GM04504 (cell line): ENCODE results near the gene CFLAR.
"Not testable (repeated sequence)": the region's sequence is repeated elsewhere in the genome, so short reads cannot be mapped to it uniquely, and the experiment has no call there.

Experiments
- DNase-seq: peaks from one replicate; pipeline ENCODE4 v3.0.0-alpha.2; 2012; ENCODE audit warnings: low read depth

CFLAR gene

DNA sequence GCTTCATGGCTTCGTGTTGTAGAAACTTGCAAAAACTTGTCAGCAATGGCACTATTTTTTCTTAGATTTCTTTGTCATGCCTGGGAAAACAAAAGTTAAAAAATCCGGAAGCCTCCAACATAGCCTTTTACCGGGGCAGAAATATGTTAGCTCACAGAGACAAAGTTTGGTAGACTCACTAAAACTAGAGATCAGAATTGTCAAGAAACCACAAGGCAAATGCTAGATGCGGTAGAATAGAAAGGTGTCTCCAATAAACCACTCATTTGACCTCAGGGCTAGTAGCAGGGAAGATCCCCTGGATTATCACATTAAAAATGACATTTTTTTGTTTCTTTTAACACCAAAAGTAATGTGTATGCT, 67.4 kb downstream of the CFLAR start:
- DNase-seq, result no peak

DNA sequence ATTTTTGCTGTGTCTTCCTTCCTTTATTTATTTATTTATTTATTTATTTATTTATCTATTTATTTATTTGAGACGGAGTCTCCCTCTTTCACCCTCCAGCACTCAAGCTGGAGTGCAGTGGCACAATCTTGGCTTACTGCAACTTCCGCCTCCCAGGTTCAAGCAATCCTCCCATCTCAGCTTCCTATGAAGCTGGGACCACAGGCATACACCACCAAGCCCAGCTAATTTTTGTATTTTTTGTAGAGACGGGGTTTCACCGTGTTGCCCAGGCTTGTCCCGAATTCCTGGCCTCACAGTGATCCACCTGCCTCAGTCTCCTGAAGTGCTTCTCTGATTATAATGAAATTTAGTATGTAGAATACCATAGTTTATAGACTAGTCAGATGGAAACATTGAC, 67.9 kb downstream of the CFLAR start:
- not testable (repeated sequence) for DNase-seq

DNA sequence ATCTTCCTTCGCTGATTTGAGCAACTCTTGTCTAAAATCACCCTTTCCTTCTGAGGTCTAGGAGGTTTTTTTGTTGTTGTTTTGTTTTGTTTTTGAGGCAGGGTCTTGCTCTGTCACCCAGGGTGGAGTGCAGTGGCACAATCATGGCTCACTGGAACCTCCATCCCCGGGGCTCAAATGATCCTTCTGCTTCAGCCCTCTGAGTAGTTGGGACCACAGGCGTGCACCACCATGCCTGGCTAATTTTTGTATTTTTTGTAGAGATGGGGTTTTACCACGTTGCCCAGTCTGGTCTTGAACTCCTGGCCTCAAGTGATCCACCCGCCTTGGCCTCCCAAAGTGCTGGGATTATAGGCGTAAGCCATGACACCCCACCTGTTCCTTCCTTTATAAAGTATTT, 68.3 kb downstream of the CFLAR start:
- DNase-seq, result not testable (repeated sequence)

DNA sequence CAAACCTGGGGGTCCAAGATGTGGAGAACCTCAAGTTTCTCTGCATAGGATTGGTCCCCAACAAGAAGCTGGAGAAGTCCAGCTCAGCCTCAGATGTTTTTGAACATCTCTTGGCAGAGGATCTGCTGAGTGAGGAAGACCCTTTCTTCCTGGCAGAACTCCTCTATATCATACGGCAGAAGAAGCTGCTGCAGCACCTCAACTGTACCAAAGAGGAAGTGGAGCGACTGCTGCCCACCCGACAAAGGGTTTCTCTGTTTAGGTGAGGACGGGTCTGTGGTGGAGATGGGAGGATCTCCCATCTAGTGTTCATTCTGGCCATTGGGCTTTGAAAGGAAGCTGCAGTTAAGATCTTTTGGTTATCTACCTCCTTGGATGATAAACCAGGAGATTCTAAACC, 69.9 kb downstream of the CFLAR start:
- DNase-seq, result no peak

DNA sequence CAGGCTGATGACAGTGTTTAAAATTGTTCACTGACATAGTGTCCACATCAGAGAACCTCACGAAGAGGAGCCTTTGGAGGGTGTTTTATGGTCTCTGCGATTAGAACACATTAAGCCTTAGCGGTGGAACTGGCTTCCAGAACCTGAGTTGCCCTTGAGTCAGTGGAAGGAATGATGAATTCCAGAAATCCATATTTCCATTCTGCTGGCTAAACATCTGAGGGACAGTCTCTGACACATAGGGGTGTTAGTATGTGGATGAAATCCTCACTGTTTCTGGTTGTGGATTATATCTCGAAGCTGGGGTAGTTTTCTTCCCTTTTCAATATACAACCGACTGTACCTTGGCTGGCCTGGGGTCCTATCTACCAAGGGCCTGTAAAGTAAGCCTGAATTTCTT, 71.0 kb downstream of the CFLAR start:
- no peak for DNase-seq

DNA sequence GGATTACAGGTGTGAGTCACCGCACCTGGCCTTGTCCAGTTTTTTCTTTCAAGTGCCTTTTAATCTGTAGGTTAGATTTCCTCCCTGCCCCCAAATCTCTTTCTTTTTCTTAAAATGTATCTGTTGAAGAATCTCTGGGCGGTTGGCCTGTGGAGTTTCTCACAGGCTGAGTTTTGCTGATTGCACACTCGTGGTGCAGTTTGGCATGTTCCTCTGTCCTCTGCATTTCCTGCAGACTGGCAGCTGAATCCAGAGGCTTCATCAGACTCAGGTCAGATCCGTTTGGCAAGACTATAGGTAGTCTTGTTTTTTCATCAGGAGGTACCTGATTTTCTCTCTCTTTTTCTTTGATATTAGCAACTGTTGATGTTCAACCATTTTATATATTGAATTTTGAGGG, 72.5 kb downstream of the CFLAR start:
- no peak for DNase-seq

DNA sequence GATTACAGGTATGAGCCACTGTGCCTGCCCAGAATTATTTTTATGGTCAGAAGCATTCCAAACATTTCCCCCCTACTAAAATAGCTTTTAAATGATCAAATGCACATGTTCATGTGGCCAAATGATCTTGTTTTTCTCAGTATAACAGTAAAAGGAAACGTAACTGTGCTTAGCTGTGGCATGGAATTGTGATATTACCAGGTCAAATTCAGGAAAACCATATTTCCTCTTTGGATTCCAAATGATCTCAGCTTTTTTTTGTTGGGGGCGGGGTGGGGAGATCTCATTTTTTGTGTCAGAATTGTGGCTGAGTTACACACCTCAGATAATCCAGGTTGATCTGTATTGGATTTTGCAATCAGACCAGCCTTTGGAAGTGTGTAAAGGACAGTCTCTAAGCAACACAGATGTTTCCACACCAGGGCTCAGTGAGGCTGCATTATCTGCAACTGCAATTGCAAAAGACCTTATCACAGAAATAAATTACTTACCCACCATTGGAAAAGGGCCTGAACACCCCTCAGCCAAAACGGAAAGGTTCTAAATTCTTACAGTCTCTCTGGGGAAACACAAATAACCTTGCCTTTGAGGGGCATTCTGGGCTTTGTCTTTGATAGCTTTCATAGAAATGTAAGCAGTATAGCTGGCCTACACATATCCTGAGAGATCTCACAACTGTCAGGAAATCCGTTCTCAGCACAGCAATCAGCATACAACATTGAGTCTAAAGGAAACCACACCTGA, 75.3 kb downstream of the CFLAR start:
- no peak for DNase-seq

DNA sequence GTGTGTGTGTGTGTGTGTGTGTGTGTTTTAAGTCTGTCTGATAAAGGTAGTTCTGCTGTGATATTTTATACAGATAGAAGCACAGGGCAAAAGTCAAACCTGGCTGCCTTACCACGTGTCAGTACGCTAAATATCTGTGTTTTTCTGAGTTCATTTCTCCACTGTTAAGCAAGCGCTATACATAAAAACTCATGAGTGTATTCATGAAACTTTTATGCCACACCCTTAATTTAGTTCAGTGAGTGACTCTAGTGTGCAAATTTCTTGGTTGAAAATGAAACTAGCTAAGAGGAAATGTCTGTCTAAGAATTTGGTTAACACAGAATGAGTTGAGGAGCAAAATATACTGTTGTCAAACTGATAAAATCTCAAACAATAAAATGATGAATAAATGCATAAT, 78.1 kb downstream of the CFLAR start:
- no peak for DNase-seq

DNA sequence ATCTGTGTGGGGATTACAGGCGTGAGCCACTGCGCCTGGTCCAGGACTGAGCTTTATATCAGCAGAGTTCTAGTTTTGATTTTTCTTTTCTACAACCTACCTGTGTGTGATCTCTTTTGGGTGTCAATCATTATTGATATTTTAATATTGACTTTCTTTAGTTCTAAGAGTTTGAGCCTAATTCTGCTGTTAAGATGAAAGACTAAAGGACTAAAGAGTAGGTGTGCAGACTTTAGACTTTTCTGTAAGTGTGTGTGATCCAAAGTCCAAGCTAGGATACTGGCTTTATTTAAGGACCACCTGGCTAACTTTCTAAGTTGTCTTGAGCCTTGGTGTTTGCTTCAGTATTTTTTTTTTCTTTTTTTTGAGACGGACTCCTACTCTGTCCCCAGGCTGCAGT, 79.4 kb downstream of the CFLAR start:
- no peak for DNase-seq

DNA sequence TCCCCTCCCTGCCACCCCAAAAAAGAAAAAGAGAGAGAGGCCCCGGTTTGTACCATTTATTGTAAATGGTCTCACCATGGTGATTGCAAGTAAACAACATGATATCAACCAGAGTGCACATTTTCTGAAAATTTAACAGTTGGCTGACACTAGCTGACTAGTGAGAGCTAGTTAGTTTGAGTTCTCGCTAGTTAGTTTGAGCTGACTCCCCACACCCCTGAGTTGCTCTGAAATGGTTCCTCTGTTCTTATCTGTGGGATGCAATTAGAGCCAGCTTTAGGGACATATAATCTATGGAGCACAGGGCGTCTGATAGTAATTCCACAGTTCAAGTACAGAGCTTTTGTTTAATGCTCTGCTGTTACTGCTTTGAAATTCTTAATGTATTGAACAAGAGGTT, 80.0 kb downstream of the CFLAR start:
- no peak for DNase-seq

DNA sequence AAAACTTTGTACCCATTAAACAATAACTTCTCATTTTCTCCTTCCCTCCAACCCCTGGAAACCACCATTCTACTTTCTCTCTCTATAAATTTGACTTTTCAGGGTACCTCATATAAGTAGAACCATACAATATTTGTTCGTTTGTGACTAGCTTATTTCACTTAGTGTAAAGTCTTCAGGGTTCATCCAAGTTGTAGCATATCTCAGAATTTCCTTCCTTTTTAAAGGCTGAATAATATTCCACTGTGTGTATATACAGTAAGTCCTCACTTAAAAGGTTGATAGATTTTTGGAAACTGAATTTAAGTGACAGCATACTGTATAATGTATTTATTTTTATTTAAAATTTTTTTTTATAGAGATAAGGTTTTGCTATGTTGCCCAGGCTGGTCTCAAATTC, 80.8 kb downstream of the CFLAR start:
- DNase-seq, result no peak

DNA sequence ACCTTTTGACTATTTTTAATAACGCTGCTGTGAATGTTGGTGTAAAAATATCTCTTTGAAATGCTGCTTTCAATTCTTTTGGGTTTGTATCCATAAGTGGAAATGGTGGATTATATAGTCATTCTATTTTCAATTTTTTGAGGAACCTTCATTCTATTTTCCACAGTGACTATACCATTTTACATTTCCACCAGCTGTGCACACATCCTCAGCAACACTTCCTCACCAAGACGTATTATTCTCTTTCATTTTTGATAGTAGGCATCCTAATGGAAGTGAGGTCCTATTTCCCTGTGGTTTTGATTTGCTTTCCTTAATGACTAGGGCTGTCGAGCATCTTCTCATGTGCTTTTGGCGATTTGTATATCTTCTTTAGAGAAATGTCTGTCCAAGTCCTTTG, 81.8 kb downstream of the CFLAR start:
- DNase-seq, result no peak

DNA sequence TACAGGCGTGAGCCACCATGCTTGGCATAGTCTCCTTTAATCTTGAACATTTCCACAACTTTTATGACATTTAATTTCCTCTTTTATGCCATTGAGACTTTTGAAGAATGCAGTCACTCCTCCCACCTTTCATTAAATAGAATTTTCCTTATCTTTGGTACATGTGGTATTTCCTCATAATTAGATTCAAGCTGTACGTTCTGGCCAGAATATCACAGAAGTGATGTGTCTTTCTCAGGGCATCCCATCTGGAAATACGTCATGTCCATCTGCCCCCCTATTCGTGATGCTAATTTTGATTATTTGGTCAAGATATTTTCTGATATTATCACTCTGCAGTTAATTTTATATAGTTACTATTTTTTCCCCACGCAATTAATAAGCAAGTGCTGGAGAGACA, 83.9 kb downstream of the CFLAR start:
- no peak for DNase-seq

DNA sequence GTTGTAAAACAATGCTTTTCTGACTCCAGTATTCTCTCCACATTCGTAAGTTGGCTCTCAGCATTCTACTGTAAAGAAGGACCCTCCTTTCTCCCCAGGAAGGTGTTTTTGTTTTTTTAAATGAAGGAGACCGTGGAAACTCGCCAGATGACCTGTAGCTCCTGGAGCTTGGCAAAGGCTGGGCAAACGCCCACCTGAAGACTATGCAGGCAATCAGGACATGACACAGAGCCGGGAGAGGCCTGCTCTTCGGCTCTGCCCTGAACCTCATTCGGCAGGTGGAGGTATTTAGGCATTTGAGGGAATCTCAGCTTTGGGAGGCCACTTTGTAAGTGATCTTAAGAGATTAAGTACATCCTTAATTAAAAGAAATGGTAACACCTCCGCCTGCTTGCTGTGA, 84.4 kb downstream of the CFLAR start:
- DNase-seq, result no peak

DNA sequence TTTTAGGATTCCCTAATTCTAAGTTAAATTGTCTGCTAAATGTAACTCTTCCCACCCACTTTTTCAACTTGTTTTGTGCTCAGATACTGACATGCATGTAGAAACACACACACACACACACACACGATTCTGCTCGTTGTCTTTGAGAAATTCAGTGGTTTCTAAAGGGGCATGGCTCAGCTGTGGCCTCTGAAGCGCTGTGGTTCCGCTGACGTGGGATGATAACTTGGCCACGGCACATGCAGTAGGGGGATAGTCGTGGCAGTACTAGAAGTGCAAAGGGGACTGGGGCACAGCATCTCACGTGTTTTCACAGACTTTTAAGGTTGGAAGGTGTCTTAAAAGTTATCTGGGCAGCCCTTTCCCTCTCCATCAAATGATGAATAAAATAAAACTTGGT, 85.4 kb downstream of the CFLAR start:
- no peak for DNase-seq

DNA sequence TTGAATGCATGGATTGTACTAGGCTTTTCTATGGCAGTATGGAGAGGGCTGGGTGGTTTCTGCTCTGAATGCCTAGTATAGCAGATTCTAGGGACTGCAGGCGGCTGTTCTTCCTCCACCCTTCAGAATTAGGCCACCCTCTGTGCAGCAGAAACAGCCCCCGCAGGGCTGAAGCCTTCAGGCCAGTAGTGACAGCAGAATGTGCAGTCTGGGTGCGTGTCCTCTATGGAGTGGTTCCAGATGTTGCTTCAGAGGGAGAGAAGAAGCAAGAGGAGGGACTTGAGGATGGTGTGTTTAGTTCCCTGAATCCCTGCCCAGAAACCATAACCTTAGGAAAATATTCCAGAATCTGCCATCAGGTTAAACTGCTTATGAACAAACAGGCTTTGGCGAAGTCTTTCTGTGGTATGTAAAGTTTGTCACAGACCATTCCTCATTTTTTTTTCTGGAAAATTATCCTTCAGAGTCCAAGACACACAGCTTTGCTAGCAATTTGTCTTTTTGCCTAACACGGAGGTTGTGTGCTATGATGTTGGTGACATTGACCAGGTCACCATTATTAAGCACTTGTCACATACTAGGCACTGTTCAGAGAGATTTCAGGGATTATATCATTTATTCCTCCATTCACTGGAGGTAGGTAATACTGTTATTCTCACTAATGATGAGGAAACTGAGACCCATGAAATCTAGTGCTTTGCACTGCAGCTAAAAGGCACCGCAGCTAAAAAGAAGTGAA, 88.1 kb downstream of the CFLAR start:
- DNase-seq, result peak; percentile 86

DNA sequence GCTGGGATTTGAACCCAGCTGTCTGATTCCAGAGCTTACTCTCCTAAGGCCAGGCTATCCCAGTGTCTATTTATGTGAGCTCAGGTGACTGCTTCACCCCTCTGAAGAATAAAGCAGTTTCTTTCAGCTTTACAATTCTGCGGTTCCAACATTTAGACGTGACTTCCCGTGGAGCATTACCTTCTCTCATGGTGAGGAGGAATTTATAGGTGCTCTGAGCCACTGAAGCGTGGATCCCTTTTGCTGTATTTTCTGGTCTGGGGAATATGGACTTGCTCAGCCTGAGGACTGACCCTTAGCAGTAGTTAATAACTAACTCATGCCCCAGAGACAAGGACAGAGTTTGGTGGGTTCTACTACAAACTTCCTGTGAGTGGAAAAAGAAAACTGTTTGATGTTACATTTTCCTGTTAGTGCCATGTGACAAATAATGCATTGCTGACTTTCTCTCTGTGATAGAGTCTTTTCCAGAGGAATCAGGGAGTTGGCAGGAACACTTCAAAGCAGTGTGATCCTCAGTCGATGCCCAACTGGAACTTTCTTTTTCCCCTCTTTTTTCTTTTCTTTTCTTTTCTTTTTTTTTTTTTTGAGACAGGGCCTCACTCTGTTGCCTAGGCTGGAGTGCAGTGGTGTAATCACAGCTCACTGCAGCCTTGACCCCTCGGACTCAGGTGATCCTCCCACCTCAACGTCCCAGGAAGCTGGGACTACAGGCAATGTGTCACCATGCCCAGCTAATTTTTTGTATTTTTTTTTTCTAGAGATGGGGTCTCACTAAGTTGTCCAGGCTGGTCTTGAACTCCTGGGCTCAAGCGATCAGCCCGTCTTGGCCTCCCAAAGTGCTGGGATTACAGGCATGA, 88.9 kb downstream of the CFLAR start:
- no peak for DNase-seq

DNA sequence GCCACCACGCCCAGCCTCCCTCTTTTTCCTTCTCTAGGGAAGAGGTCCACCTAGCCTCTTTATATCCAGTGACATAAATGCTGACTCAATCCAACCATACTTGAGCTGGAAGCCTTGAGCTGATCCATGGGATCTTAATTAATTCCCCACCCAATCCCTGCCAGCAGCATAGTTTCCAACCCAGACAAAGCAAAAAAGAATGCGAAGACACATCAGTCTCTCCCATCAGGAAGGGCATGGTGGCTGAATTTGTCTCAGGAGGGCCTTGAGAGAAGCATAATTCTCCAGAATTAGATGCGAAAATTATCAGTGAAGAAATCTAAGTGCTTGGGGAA, 89.5 kb downstream of the CFLAR start:
- no peak for DNase-seq

DNA sequence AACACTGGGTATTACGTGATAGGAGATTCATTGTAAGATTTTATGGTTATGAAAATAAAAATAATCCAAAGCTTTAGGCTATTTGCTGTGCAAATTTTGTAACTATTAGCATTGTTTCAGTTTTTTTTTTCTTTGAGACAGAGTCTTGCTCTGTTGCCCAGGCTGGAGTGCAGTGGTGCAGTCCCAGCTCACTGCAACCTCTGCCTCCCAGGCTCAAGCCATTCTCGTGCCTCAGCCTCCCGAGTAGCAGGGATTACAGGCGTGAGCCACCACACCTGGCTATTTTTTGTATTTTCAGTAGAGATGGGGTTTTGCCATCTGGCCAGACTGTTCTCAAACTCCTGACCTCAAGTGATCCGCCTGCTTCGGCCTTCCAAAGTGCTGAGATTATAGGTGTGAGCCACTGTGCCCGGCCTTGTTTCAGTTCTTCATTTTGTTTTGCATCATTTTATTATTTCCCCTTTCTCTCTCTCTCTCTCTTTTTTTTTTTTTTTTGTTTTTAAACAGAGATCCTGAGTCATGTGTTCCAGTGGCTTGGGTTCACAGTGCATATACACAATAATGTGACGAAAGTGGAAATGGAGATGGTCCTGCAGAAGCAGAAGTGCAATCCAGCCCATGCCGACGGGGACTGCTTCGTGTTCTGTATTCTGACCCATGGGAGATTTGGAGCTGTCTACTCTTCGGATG, 92.7 kb downstream of the CFLAR start:
- DNase-seq, result no peak

DNA sequence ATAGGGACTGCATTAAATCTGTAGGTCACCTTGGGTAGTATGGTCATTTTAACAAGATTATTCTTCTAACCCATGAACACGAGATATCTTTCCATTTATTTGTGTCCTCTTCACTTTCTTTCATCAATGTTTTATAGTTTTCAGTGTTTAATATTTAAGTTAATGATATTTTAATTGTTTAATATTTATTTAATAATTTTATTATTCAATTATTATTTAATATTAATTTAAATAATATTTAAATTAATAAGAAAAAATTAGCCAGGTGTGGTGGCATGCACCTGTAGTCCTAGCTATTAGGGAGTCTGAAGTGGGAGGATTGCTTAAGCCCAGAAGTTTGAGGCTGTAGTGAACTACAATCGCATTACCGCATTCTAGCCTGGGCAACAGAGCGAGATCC, 100.0 kb downstream of the CFLAR start:
- no peak for DNase-seq

DNA sequence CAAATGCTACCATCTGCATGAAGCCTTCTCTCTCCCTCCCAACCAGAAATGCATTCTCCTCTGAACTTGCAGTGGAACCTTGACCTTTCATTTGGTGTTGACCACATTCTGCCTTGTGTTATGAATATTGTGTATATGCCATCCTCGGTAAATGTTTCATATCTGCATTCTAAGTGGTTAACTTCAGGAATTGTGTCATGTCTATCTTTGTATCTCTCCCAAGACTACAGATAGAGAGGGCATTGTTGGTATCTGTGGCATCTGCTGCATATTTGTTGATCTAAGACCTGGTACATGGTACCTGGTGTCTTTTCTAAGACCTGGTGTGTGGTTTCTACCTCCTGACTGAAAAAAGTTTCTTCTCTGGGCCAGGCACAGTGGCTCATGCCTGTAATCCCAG, 101.0 kb downstream of the CFLAR start:
- no peak for DNase-seq

DNA sequence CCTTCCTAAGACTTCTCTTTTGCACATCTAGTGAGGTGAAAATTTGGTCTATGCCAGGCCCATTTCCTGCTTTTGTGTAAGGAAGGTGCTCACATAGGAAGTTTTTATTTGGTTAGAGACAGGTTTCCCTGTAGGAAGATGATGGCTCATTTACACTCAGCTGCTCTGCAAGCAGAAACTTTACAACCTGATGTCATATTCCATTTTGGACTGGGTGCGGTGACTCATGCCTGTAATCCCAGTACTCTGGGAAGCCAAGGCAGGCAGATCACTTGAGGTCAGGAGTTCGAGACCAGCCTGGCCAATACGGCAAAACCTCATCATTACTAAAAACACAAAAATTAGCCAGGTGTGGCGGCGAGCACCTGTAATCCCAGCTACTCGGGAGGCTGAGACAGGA, 102.8 kb downstream of the CFLAR start:
- DNase-seq, result peak; percentile 16
